Mesodermal cell (in vitro differentiated cells): ENCODE data around the gene C4orf46.
"Not testable (repeated sequence)": the region's sequence is repeated elsewhere in the genome, so short reads cannot be mapped to it uniquely, and the experiment has no call there.

Experiments used
- H3K27ac ChIP-seq: 2 replicates; pipeline ENCODE4 v1.7.0; 2013; ENCODE audit warnings: mild to moderate bottlenecking, low read depth, low read length, moderate library complexity; ENCODE audit not compliant: severe bottlenecking
- H3K36me3 ChIP-seq: 2 replicates; pipeline ENCODE4 v1.7.1; 2013; ENCODE audit warnings: mild to moderate bottlenecking, low read length, moderate library complexity; ENCODE audit not compliant: control insufficient read depth, insufficient read depth
- H3K4me1 ChIP-seq: one replicate; pipeline ENCODE4 v1.7.1; 2013; ENCODE audit warnings: mild to moderate bottlenecking, low read length; ENCODE audit not compliant: insufficient read depth, control insufficient read depth, poor library complexity, severe bottlenecking
- H3K4me3 ChIP-seq: 2 replicates; pipeline ENCODE4 v1.7.0; 2013; ENCODE audit warnings: low read length, control low read depth, mild to moderate bottlenecking; ENCODE audit not compliant: insufficient read depth, poor library complexity, severe bottlenecking; ENCODE audit errors: extremely low read depth
- H3K9me3 ChIP-seq: 2 replicates; pipeline ENCODE4 v1.7.1; 2013; ENCODE audit warnings: mild to moderate bottlenecking, low read length, moderate library complexity; ENCODE audit not compliant: control insufficient read depth
- whole genome bisulfite sequencing, 2 experiments: methylation state at CpG; one replicate each; pipeline ENCODE4 v1.1.5; 2013; ENCODE audit warnings: missing lambda C conversion rate in 2 of 2; ENCODE audit not compliant: insufficient coverage in 2 of 2; 5-methylcytosine and 5-hydroxymethylcytosine counted together

The C4orf46 gene

GRCh38 chr4:158671915-158672806, 474 bp upstream of the C4orf46 start, which contains the start of gene ETFDH:
Gene ETFDH, plus strand, starts transcription at chr4:158672296. Its CDS starts 161 bp downstream, at chr4:158672457.
- 0% methylated on average over 43 to 46 of the region's 60 CpGs for WGBS, 2 experiments
- H3K9me3 ChIP-seq = no peaks in the 10 kb centered on the region
- H3K36me3 ChIP-seq = peaks cover 11% of the 10 kb centered on the region

GRCh38 chr4:158670975-158671664, 567 bp downstream of the C4orf46 start:
- H3K9me3 ChIP-seq = no peaks in the 10 kb centered on the region
- H3K27ac ChIP-seq = peak overlapping the region; percentile 88
- 0% methylated on average over 28 of the region's 35 CpGs for WGBS, 2 experiments
- H3K4me1 ChIP-seq = no peaks in the 10 kb centered on the region
- H3K4me3 ChIP-seq = peak overlapping the region; percentile 81
- peaks cover 20% of the 10 kb centered on the region for H3K36me3 ChIP-seq

More at GRCh38 chr4:158671915-158672806, 474 bp upstream of the C4orf46 start, which contains the start of gene ETFDH:
- H3K4me1 ChIP-seq = no peaks in the 10 kb centered on the region
- H3K27ac ChIP-seq = peak within 1 kb of the TSS; percentile 88
- peak within 1 kb of the TSS; percentile 81 for H3K4me3 ChIP-seq

GRCh38 chr4:158669310-158669709, 2.4 kb downstream of the C4orf46 start:
- Histone ChIP-seq H3K4me1 (no peaks in the 10 kb centered on the region), H3K36me3 (peaks cover 34% of the 10 kb centered on the region), H3K4me3 (no peak overlapping the region), H3K9me3 (no peaks in the 10 kb centered on the region), H3K27ac (no peak overlapping the region)
- WGBS, 2 experiments = 95% methylated on average over 4 of the region's 7 CpGs; no CpG with 5 or more reads in 1 of the 2 experiments

- no CpG with 5 or more reads among the region's 3 CpGs for WGBS, 2 experiments
- Histone ChIP-seq H3K4me3 (no peak overlapping the region), H3K9me3 (no peaks in the 10 kb centered on the region), H3K27ac (no peak overlapping the region), H3K4me1 (no peaks in the 10 kb centered on the region), H3K36me3 (peaks cover 34% of the 10 kb centered on the region)
Measured at GRCh38 chr4:158667651-158668198, 4.0 kb downstream of the C4orf46 start.

GRCh38 chr4:158666892-158667291, 4.8 kb downstream of the C4orf46 start:
- Histone ChIP-seq H3K36me3 (peaks cover 34% of the 10 kb centered on the region), H3K4me1 (no peaks in the 10 kb centered on the region), H3K9me3 (no peaks in the 10 kb centered on the region), H3K27ac (no peak overlapping the region), H3K4me3 (no peak overlapping the region)
- WGBS, 2 experiments = 100% methylated on average over 2 of the region's 2 CpGs; no CpG with 5 or more reads in 1 of the 2 experiments

- WGBS, 2 experiments = 96 to 97% methylated on average over 11 to 15 of the region's 18 CpGs
- Histone ChIP-seq H3K9me3 (no peaks in the 10 kb centered on the region), H3K4me1 (no peaks in the 10 kb centered on the region), H3K27ac (no peak overlapping the region), H3K4me3 (no peak overlapping the region), H3K36me3 (peaks cover 34% of the 10 kb centered on the region)
Measured at GRCh38 chr4:158664806-158665205, 6.9 kb downstream of the C4orf46 start.

- H3K4me3 ChIP-seq, H3K27ac ChIP-seq, H3K4me1 ChIP-seq, H3K9me3 ChIP-seq: not testable (repeated sequence)
- H3K36me3 ChIP-seq = peaks cover 28% of the 10 kb centered on the region
- 88 to 97% methylated on average over 3 to 5 of the region's 8 CpGs for WGBS, 2 experiments
Measured at GRCh38 chr4:158663707-158664625, 7.7 kb downstream of the C4orf46 start.

GRCh38 chr4:158663255-158663654, 8.4 kb downstream of the C4orf46 start:
- H3K27ac ChIP-seq = not testable (repeated sequence)

GRCh38 chr4:158657291-158657690, 14.4 kb downstream of the C4orf46 start:
- H3K36me3 ChIP-seq = no peaks in the 10 kb centered on the region
- no peaks in the 10 kb centered on the region for H3K9me3 ChIP-seq
- no peak overlapping the region for H3K27ac ChIP-seq
- no peak overlapping the region for H3K4me3 ChIP-seq
- H3K4me1 ChIP-seq = peaks cover 7% of the 10 kb centered on the region
- 93 to 100% methylated on average over 6 to 7 of the region's 11 CpGs for WGBS, 2 experiments

More at GRCh38 chr4:158663255-158663654, 8.4 kb downstream of the C4orf46 start:
- not testable (repeated sequence) for H3K9me3 ChIP-seq, H3K4me1 ChIP-seq, H3K4me3 ChIP-seq
- H3K36me3 ChIP-seq = peaks cover 27% of the 10 kb centered on the region
- 86 to 92% methylated on average over 2 of the region's 4 CpGs for WGBS, 2 experiments

- Histone ChIP-seq H3K9me3 (no peaks in the 10 kb centered on the region), H3K4me3 (no peak overlapping the region), H3K4me1 (peaks cover 7% of the 10 kb centered on the region), H3K36me3 (no peaks in the 10 kb centered on the region), H3K27ac (no peak overlapping the region)
- no CpG with 5 or more reads among the region's 1 CpG for WGBS, 2 experiments
Measured at GRCh38 chr4:158656439-158656838, 15.2 kb downstream of the C4orf46 start.
